GM19395 (cell line): ENCODE results near the gene ACOT4.
"Not testable (repeated sequence)": the region's sequence is repeated elsewhere in the genome, so short reads cannot be mapped to it uniquely, and the experiment has no call there.

Source experiments
- ATAC-seq: cut with Tn5 transposase; IDR thresholded peaks from one replicate; pipeline ENCODE4 v1.9.1; 2021; ENCODE audit warnings: mild to moderate bottlenecking, moderate library complexity; ENCODE audit not compliant: unreplicated experiment

The ACOT4 gene

GRCh38 chr14:73576391-73576790 is 15.3 kb upstream of the ACOT4 start:
- ATAC-seq, result no peak

- ATAC-seq, result not testable (repeated sequence)
Observed at GRCh38 chr14:73577214-73577613, 14.5 kb upstream of the ACOT4 start.

GRCh38 chr14:73582102-73582979 is 9.3 kb upstream of the ACOT4 start:
- not testable (repeated sequence) for ATAC-seq

- no peak for ATAC-seq
Observed at GRCh38 chr14:73588695-73589094, 3.0 kb upstream of the ACOT4 start.

GRCh38 chr14:73589116-73589515 is 2.6 kb upstream of the ACOT4 start:
- ATAC-seq, result no peak

- ATAC-seq, result not testable (repeated sequence)
Observed at GRCh38 chr14:73590673-73591004, 1.0 kb upstream of the ACOT4 start.

- no peak for ATAC-seq
Observed at GRCh38 chr14:73594491-73594890, 2.8 kb downstream of the ACOT4 start.

- no peak for ATAC-seq
Observed at GRCh38 chr14:73599499-73599898, 7.8 kb downstream of the ACOT4 start.

GRCh38 chr14:73602994-73603393 is 11.3 kb downstream of the ACOT4 start:
- ATAC-seq, result no peak

GRCh38 chr14:73606271-73606670 is 14.6 kb downstream of the ACOT4 start:
- ATAC-seq, result no peak

- no peak for ATAC-seq
Observed at GRCh38 chr14:73607241-73607640, 15.6 kb downstream of the ACOT4 start.

- no peak for ATAC-seq
Observed at GRCh38 chr14:73610687-73611086, 19.0 kb downstream of the ACOT4 start.

- ATAC-seq, result peak; percentile 73
Observed at GRCh38 chr14:73612339-73613045, 20.8 kb downstream of the ACOT4 start, which contains the start of gene ACOT6. ACOT6 (plus strand) TSS chr14:73612517; CDS start chr14:73612572, 55 bp downstream.

GRCh38 chr14:73613046-73613383 is 21.3 kb downstream of the ACOT4 start:
- no peak for ATAC-seq

GRCh38 chr14:73613419-73613963 is 21.8 kb downstream of the ACOT4 start:
- ATAC-seq, result no peak

- ATAC-seq, result no peak
Observed at GRCh38 chr14:73616831-73617230, 25.2 kb downstream of the ACOT4 start.

GRCh38 chr14:73619524-73619923 is 27.9 kb downstream of the ACOT4 start:
- no peak for ATAC-seq

GRCh38 chr14:73620268-73620667 is 28.6 kb downstream of the ACOT4 start:
- no peak for ATAC-seq

- ATAC-seq, result no peak
Observed at GRCh38 chr14:73623504-73624054, 31.9 kb downstream of the ACOT4 start.

GRCh38 chr14:73625706-73626105 is 34.0 kb downstream of the ACOT4 start:
- no peak for ATAC-seq

GRCh38 chr14:73627151-73627558 is 35.5 kb downstream of the ACOT4 start:
- ATAC-seq, result no peak
